ENCODE data around the gene VANGL1.

Gene VANGL1

GRCh38 chr1:115641762-115642167 lies at the start of gene VANGL1:
Gene VANGL1 (plus strand): TSS chr1:115641970. CDS start chr1:115651414, 9,444 bp downstream.
- peak within 1 kb of the TSS; percentile 88 for H3K27ac ChIP-seq
- no peak for TF ChIP-seq CTCF (conservative IDR thresholded peaks at IDR 0.05; ENCODE audit: low read depth)
- peak; percentile 73 for DNase-seq (ENCODE audit: low spot score)
- CTCF ChIA-PET, result interaction anchor here (0.8 to 0.9 kb wide), 2 partner anchors 13 to 65 kb away, joined by 3 to 4 read pairs; no protein-coding TSS in a partner anchor
- POLR2A ChIA-PET (ENCODE audit: low non-redundant PET), result no interaction called here

GRCh38 chr1:115592264-115592663 lies 49.5 kb upstream of the VANGL1 start:
- CTCF ChIA-PET, result no interaction called here
- POLR2A ChIA-PET (ENCODE audit: low non-redundant PET), result no interaction called here
- no peak overlapping the region for H3K27ac ChIP-seq
- no peak for TF ChIP-seq CTCF (conservative IDR thresholded peaks at IDR 0.05; ENCODE audit: low read depth)
- no peak for DNase-seq (ENCODE audit: low spot score)

GRCh38 chr1:115593365-115594259 lies 48.2 kb upstream of the VANGL1 start:
- DNase-seq (ENCODE audit: low spot score), result no peak

GRCh38 chr1:115594600-115594999 lies 47.2 kb upstream of the VANGL1 start:
- ChIA-PET POLR2A (ENCODE audit: low non-redundant PET) (no interaction called here), CTCF (interaction anchor here (0.6 to 2.8 kb wide), 10 partner anchors 12 to 955 kb away, joined by 3 to 18 read pairs (median 4); no protein-coding TSS in a partner anchor)
- no peak overlapping the region for H3K27ac ChIP-seq
- no peak for DNase-seq (ENCODE audit: low spot score)
- no peak for TF ChIP-seq CTCF (conservative IDR thresholded peaks at IDR 0.05; ENCODE audit: low read depth)

More at GRCh38 chr1:115593365-115594259, 48.2 kb upstream of the VANGL1 start:
- no peak overlapping the region for H3K27ac ChIP-seq
- no peak for TF ChIP-seq CTCF (conservative IDR thresholded peaks at IDR 0.05; ENCODE audit: low read depth)
- ChIA-PET POLR2A (ENCODE audit: low non-redundant PET) (no interaction called here), CTCF (interaction anchor here (0.6 to 1.3 kb wide), 4 partner anchors 128 to 480 kb away, joined by 3 to 5 read pairs (median 3); no protein-coding TSS in a partner anchor)

- H3K27ac ChIP-seq, result peak overlapping the region; percentile 36; the same call in 1 of the 2 replicates
- CTCF ChIA-PET, result interaction anchor here (0.5 to 2.8 kb wide), 23 partner anchors 11 to 956 kb away, joined by 3 to 18 read pairs (median 3); no protein-coding TSS in a partner anchor
- peak; percentile 77 for DNase-seq (ENCODE audit: low spot score)
- TF ChIP-seq CTCF (conservative IDR thresholded peaks at IDR 0.05; ENCODE audit: low read depth), result peak; percentile 94
- POLR2A ChIA-PET (ENCODE audit: low non-redundant PET), result no interaction called here
Observed at GRCh38 chr1:115595279-115596079, 46.3 kb upstream of the VANGL1 start.

Measured in RWPE1 (cell line).